Trophoblast cell (in vitro differentiated cells and primary cell): ENCODE measurements around the gene IFT57.

Experiments used
- DNase-seq, 2 donors: peaks; one replicate each; pipeline ENCODE4 v3.0.0-alpha.2; 2016
- H2AFZ ChIP-seq: 2 replicates; pipeline ENCODE4 v1.6.1; 2013; ENCODE audit warnings: low read length, moderate library complexity, mild to moderate bottlenecking; ENCODE audit not compliant: insufficient read depth, poor library complexity
- H2AK5ac ChIP-seq: 2 replicates; pipeline ENCODE4 v1.6.1; 2013; ENCODE audit warnings: mild to moderate bottlenecking, low read length
- H2BK120ac ChIP-seq: 2 replicates; pipeline ENCODE4 v1.6.1; 2013; ENCODE audit warnings: low read length, mild to moderate bottlenecking, moderate library complexity; ENCODE audit not compliant: insufficient read depth, poor library complexity
- H2BK12ac ChIP-seq: 2 replicates; pipeline ENCODE4 v1.6.1; 2013; ENCODE audit warnings: mild to moderate bottlenecking, low read length, moderate library complexity
- H2BK5ac ChIP-seq: 2 replicates; pipeline ENCODE4 v1.6.1; 2013; ENCODE audit warnings: low read length, low read depth, moderate library complexity, mild to moderate bottlenecking; ENCODE audit not compliant: poor library complexity
- H3K14ac ChIP-seq: 2 replicates; pipeline ENCODE4 v1.6.1; 2013; ENCODE audit warnings: mild to moderate bottlenecking, low read length
- H3K18ac ChIP-seq: 2 replicates; pipeline ENCODE4 v1.6.1; 2013; ENCODE audit warnings: mild to moderate bottlenecking, low read length
- H3K23ac ChIP-seq: 2 replicates; pipeline ENCODE4 v1.6.1; 2013; ENCODE audit warnings: low read length
- H3K27ac ChIP-seq: 2 replicates; pipeline ENCODE4 v1.5.1; 2013; ENCODE audit warnings: low read depth, mild to moderate bottlenecking, inconsistent platforms, low read length, moderate library complexity
- H3K27me3 ChIP-seq: 2 replicates; pipeline ENCODE4 v1.6.1; 2013; ENCODE audit warnings: inconsistent platforms, mild to moderate bottlenecking, low read length, moderate library complexity; ENCODE audit not compliant: insufficient read depth
- H3K36me3 ChIP-seq, 2 experiments: 1 replicate in 1 of 2; 2 replicates in 1 of 2; pipeline ENCODE4 v1.6.1; 2013; ENCODE audit warnings: low read length in 2 of 2, mild to moderate bottlenecking in 2 of 2, moderate library complexity in 1 of 2; ENCODE audit not compliant: insufficient read depth in 2 of 2, control insufficient read depth in 1 of 2
- H3K4ac ChIP-seq: 2 replicates; pipeline ENCODE4 v1.6.1; 2013; ENCODE audit warnings: low read depth, mild to moderate bottlenecking, low read length, moderate library complexity
- H3K4me1 ChIP-seq, 2 experiments: 1 replicate in 1 of 2; 2 replicates in 1 of 2; pipeline ENCODE4 v1.6.1; 2013; ENCODE audit warnings: low read length in 2 of 2, mild to moderate bottlenecking in 2 of 2, moderate library complexity in 1 of 2; ENCODE audit not compliant: insufficient read depth in 2 of 2, control insufficient read depth in 1 of 2
- H3K4me2 ChIP-seq: 2 replicates; pipeline ENCODE4 v1.6.1; 2013; ENCODE audit warnings: inconsistent platforms, mild to moderate bottlenecking, low read length, moderate library complexity
- H3K4me3 ChIP-seq: 2 replicates; pipeline ENCODE4 v1.5.1; 2013; ENCODE audit warnings: mild to moderate bottlenecking, low read depth, low read length, inconsistent platforms
- H3K79me1 ChIP-seq: one replicate; pipeline ENCODE4 v1.6.1; 2013; ENCODE audit warnings: low read length
- H3K79me2 ChIP-seq: 2 replicates; pipeline ENCODE4 v1.6.1; 2013; ENCODE audit warnings: low read length, mild to moderate bottlenecking; ENCODE audit not compliant: control insufficient read depth, insufficient read depth, poor library complexity
- H3K9ac ChIP-seq: 2 replicates; pipeline ENCODE4 v1.6.1; 2013; ENCODE audit warnings: mild to moderate bottlenecking, low read length
- H3K9me3 ChIP-seq: 2 replicates; pipeline ENCODE4 v1.6.1; 2013; ENCODE audit warnings: low read depth, mild to moderate bottlenecking, control low read depth, inconsistent platforms, low read length; ENCODE audit not compliant: insufficient read depth
- H4K12ac ChIP-seq: 2 replicates; pipeline ENCODE4 v1.6.1; 2013; ENCODE audit warnings: low read depth, mild to moderate bottlenecking, low read length, moderate library complexity
- H4K8ac ChIP-seq: 2 replicates; pipeline ENCODE4 v1.6.1; 2013; ENCODE audit warnings: low read depth, mild to moderate bottlenecking, low read length, moderate library complexity
- H4K91ac ChIP-seq: one replicate; pipeline ENCODE4 v1.6.1; 2013; ENCODE audit warnings: low read depth, mild to moderate bottlenecking, low read length, moderate library complexity
- WGBS: extraction: QIAGEN DNeasy Blood & Tissue Kit; methylation state at CpG from one replicate; pipeline ENCODE4 v1.1.7; 2013; ENCODE audit warnings: missing lambda C conversion rate; ENCODE audit not compliant: insufficient read length, insufficient coverage; ENCODE audit errors: extremely low coverage; 5-methylcytosine and 5-hydroxymethylcytosine counted together

Gene IFT57

GRCh38 chr3:108137460-108137814 is 84.8 kb downstream of the IFT57 start:
- no peak overlapping the region for H4K12ac ChIP-seq
- H3K36me3 ChIP-seq: no peaks in the 10 kb centered on the region
- WGBS: no CpG with 5 or more reads among the region's 5 CpGs

GRCh38 chr3:108136561-108137459 is 85.4 kb downstream of the IFT57 start:
- H3K79me2 ChIP-seq: no peaks in the 10 kb centered on the region
- H3K4me3 ChIP-seq: no peak overlapping the region
- H2BK12ac ChIP-seq: no peak overlapping the region
- H3K4ac ChIP-seq: no peak overlapping the region
- H4K8ac ChIP-seq: no peak overlapping the region
- H3K4me2 ChIP-seq: no peak overlapping the region
- no peak overlapping the region for H2AFZ ChIP-seq
- H3K79me1 ChIP-seq: no peaks in the 10 kb centered on the region
- no CpG with 5 or more reads among the region's 13 CpGs for WGBS
- no peak for DNase-seq
- no peaks in the 10 kb centered on the region for H3K36me3 ChIP-seq
- no peak overlapping the region for H3K23ac ChIP-seq
- no peak overlapping the region for H3K9ac ChIP-seq
- no peak overlapping the region for H3K18ac ChIP-seq
- no peak overlapping the region for H2BK5ac ChIP-seq
- H4K12ac ChIP-seq: no peak overlapping the region
- no peak overlapping the region for H3K14ac ChIP-seq
- H2AK5ac ChIP-seq: no peak overlapping the region
- H3K27me3 ChIP-seq: no peaks in the 10 kb centered on the region
- H4K91ac ChIP-seq: no peak overlapping the region
- H2BK120ac ChIP-seq: no peak overlapping the region
- no peak overlapping the region for H3K27ac ChIP-seq
- H3K9me3 ChIP-seq: no peaks in the 10 kb centered on the region
- no peaks in the 10 kb centered on the region for H3K4me1 ChIP-seq

More at GRCh38 chr3:108137460-108137814, 84.8 kb downstream of the IFT57 start:
- Histone ChIP-seq H4K91ac (no peak overlapping the region), H3K27me3 (no peaks in the 10 kb centered on the region), H2BK12ac (no peak overlapping the region), H3K4ac (no peak overlapping the region), H3K23ac (no peak overlapping the region), H4K8ac (no peak overlapping the region), H3K9me3 (no peaks in the 10 kb centered on the region), H3K9ac (no peak overlapping the region), H3K4me3 (no peak overlapping the region), H3K18ac (no peak overlapping the region), H2AK5ac (no peak overlapping the region), H2AFZ (no peak overlapping the region), H3K4me1 (no peaks in the 10 kb centered on the region), H3K79me2 (no peaks in the 10 kb centered on the region), H3K4me2 (no peak overlapping the region), H3K79me1 (no peaks in the 10 kb centered on the region), H2BK5ac (no peak overlapping the region), H3K14ac (no peak overlapping the region), H3K27ac (no peak overlapping the region), H2BK120ac (no peak overlapping the region)
- DNase-seq: no peak

- H3K79me2 ChIP-seq: no peaks in the 10 kb centered on the region
- H3K79me1 ChIP-seq: no peaks in the 10 kb centered on the region
- WGBS: no CpG with 5 or more reads among the region's 1 CpG
- no peak overlapping the region for H3K4me3 ChIP-seq
- H4K8ac ChIP-seq: no peak overlapping the region
- no peaks in the 10 kb centered on the region for H3K36me3 ChIP-seq
- no peak overlapping the region for H4K91ac ChIP-seq
- H3K4ac ChIP-seq: no peak overlapping the region
- DNase-seq: no peak
- H3K9me3 ChIP-seq: no peaks in the 10 kb centered on the region
- H2BK12ac ChIP-seq: no peak overlapping the region
- H3K9ac ChIP-seq: no peak overlapping the region
- no peak overlapping the region for H2BK120ac ChIP-seq
- no peak overlapping the region for H2BK5ac ChIP-seq
- peaks cover 0 to 2% of the 10 kb centered on the region in 2 experiments for H3K4me1 ChIP-seq
- no peak overlapping the region for H3K14ac ChIP-seq
- H3K18ac ChIP-seq: no peak overlapping the region
- no peak overlapping the region for H3K27ac ChIP-seq
- no peak overlapping the region for H2AK5ac ChIP-seq
- H3K23ac ChIP-seq: no peak overlapping the region
- H3K27me3 ChIP-seq: no peaks in the 10 kb centered on the region
- H4K12ac ChIP-seq: no peak overlapping the region
- H3K4me2 ChIP-seq: no peak overlapping the region
- H2AFZ ChIP-seq: no peak overlapping the region
These were observed 87.7 kb downstream of the IFT57 start for GRCh38 chr3:108134555-108134880.

- H2BK5ac ChIP-seq: no peak overlapping the region
- no peaks in the 10 kb centered on the region for H3K9me3 ChIP-seq
- no peak overlapping the region for H2AK5ac ChIP-seq
- peaks cover 0 to 2% of the 10 kb centered on the region in 2 experiments for H3K4me1 ChIP-seq
- no peaks in the 10 kb centered on the region for H3K36me3 ChIP-seq
- no peak overlapping the region for H3K27ac ChIP-seq
- no peak overlapping the region for H4K8ac ChIP-seq
- H3K4me2 ChIP-seq: no peak overlapping the region
- H3K9ac ChIP-seq: no peak overlapping the region
- H4K91ac ChIP-seq: no peak overlapping the region
- no peak overlapping the region for H2AFZ ChIP-seq
- no peaks in the 10 kb centered on the region for H3K27me3 ChIP-seq
- no peak overlapping the region for H3K4me3 ChIP-seq
- H3K79me1 ChIP-seq: no peaks in the 10 kb centered on the region
- H3K4ac ChIP-seq: no peak overlapping the region
- WGBS: no CpG with 5 or more reads among the region's 5 CpGs
- peak in 1 of 2 donors; percentile 21 for DNase-seq
- H3K23ac ChIP-seq: no peak overlapping the region
- no peak overlapping the region for H4K12ac ChIP-seq
- H3K14ac ChIP-seq: no peak overlapping the region
- H3K79me2 ChIP-seq: no peaks in the 10 kb centered on the region
- no peak overlapping the region for H2BK120ac ChIP-seq
- H2BK12ac ChIP-seq: no peak overlapping the region
- no peak overlapping the region for H3K18ac ChIP-seq
These were observed 88.2 kb downstream of the IFT57 start for GRCh38 chr3:108133858-108134554.
